CD4-positive, alpha-beta T cell treated with Interleukin-15 for 4 hours (primary cell): Measurements from ENCODE around the gene SLC39A11.

ENCODE experiments used
- DNase-seq: peaks from one replicate; pipeline ENCODE4 v3.0.0-alpha.2; 2020; ENCODE audit warnings: low spot score

Gene SLC39A11

DNA sequence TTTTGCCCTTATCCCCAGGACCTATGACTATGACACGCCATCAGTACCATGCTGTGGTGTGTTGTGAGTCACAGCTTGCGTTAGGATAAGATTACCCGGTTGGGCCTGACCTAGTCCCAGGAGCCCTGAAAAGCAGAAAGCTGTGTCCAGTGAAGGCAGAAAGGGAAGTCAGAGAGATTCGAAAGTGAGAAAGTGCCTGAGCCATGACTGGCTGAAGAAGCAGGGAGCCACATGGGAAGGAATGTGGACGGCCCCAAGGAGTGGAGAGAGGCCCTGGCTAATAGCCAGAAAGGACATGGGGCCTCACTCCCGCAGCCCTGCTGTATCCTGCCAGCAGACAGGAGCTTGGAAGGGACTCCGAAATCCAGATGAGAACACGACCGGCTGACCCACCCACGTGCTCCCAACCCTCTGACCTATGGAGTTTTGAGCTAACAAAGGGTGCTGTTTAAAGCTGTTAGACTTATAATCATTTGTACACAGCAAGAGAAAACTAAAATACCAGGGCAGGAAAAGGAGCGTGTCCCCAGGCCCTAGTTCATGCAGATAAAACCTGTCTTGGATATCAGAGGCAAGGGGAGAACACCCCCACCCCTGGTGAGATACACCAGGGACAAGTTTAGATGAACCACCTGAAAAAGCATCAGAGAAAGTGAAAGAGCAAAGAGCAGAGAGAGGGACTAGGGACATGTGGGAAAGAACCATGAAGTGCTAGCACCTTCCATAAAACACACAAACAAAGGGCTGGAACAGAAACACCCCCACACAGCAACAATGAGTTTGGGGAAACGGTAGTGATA lies 115.3 kb downstream of the SLC39A11 start:
- no peak for DNase-seq

DNA sequence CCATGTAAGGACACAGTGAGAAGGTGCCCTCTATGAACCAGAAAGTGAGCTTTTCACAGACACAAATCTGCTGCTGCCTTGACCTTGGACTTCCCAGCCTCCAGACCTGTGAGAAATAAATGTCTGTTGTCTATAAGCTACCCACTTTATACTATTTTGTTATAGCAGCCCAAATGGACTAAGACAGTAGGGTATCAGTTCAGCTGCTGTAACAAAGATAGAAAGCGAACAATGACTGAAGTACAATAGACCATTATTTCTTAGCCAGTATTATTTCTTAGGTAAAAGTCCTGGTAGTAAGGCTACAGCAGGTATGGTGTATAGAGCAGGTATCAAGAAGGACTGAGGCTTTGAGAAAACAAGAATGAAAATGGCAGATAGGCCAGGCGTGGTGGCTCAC lies 117.0 kb downstream of the SLC39A11 start:
- DNase-seq = no peak

DNA sequence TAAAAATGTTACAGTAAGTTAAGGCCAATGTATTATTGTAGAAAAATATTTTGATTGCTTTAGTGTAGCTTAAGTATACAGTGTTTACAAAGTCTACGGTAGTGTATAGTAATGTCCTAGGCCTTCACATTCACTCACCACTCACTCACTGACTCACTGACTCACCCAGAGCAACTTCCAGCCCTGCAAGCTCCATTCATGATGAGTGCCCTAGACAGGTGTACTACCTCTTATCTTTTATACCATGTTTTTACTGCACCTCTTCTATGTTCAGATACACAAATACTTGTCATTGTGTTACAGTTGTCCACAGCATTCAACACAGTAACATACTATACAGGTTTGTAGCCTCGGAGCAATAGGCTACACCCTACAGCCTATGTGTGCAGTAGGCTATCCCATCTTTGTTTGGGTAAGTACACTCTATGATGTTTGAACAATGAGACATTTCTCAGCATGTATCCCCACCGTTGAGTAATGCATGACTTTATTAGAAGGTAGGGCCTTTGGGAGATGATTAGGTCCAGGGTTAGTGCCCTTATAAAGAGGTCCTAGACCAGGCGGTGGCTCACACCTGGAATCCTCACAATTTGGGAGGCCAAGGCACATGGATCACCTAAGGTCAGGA lies 117.8 kb downstream of the SLC39A11 start:
- no peak for DNase-seq

GRCh38 chr17:72972263-72972951 lies 120.1 kb downstream of the SLC39A11 start:
- DNase-seq = no peak

DNA sequence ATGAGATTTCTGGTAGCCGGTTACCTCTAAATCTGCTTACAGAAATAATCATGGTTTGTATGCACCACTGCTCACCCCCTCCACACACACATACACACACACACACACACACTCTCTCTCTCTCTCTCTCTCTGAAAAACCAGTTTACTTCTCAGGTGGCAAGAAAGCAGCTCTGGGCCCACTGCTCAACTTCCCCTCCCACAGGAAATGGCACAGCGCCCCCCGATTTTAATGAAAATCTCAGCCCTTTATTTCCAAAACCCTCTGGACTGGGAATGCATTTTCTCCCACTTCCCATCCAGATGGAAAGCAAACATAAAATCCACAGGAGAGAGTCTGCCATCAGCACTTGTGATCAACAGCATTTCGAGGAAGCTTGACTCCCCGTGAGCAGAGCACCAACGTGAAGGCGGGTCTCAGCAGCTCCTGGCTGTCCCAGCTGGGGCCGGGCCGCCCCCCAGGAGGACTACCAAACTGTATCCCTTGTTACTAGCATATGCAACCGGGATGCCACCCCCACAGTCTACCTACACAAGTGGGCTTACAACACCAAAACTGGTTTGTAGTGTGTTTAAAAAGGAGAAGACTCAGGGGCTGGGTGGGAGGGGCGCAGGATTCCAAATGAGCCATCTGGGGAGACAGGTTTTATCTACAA lies 121.1 kb downstream of the SLC39A11 start:
- no peak for DNase-seq

DNA sequence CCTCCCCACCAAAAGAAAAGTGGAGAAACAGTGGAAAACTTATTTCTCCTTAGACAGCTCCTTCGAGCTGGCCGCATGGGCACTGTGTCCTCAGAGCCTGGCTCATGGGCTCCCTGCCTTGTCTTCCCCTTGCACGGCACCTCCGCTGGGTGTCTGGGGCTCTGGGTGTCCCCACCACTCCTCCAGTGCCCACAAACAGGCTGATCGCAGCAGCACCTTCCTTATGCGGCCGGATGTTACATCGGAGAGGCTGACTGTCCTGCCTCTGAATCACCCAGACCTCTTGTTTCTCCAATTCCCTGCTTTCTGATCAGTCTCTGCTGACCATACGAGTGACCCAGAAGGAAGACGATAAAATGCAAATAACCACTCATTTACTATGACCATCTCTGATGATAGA lies 121.7 kb downstream of the SLC39A11 start:
- no peak for DNase-seq

DNA sequence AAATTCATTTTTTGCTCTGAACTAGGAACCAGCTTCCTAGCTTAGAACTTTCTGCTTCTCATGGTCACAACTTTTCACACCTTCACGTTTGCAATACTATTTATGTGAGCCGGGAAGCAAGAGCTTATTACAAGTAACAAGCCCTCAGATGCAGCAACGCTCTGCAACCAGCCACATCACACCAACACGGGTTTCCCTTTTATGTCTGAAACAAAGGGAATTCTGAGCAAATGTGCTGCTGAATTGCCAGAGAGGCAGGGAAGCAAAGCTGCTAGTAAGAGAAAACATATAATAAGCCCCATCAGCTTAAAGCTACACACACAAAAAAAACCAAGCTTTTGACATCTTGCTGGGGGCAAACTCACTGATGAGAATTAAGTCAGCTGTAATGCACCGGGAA lies 122.2 kb downstream of the SLC39A11 start:
- DNase-seq = no peak

- DNase-seq = no peak
These were observed 123.1 kb downstream of the SLC39A11 start for GRCh38 chr17:72969293-72969906.

GRCh38 chr17:72968798-72969197 lies 123.7 kb downstream of the SLC39A11 start:
- no peak for DNase-seq

GRCh38 chr17:72967977-72968585 lies 124.4 kb downstream of the SLC39A11 start:
- DNase-seq = no peak

DNA sequence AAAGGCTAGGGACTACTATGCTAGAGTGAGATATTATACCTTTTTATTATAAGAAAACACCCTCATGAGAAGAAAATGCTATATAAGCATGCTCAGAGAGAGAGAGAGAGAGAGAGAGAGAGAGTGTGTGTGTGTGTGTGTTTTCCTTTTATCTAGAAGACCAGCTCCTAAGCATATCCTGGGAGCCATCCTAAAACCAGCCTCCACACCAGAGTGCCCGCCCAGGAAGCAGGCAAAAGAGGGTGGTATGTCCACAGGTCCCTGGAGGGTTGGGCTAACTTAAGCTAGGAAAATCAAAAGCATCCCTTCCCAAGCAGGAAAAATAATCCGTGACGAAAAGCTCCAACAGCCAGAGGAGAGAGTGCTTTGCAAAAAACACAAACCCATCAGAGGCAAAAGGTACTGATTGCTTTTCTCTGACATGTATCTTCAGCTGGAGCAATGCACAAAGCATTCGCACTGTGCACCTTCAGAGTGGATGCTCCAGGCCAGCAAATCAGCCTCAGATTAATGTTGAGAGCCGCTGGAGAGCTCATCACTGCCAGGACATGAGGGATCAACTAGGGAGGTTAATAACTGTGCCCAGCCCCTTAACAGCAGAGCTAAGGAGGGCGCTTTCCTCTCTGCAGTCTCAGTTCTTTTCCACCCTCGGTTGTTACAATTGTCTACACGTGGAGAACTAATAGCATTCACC lies 125.1 kb downstream of the SLC39A11 start:
- no peak for DNase-seq

DNA sequence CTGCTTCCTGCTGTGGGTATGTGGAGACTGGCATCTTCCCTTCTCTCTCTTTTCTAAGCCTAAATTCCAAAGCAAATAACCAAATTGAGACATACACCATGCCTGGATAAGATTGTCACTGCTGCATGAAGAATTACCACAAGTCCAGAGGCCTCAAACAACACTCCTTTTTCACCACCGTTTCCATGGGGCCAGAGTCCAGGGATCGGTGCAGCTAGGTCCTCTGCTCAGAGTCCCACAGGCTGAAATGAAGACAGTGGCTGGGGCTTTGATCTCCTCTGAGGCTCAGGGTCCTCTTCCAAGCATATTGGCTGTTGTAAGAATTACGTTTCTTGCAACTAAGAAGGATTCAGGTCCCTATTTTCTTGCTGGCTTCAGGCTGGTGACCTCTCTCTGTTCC lies 130.4 kb downstream of the SLC39A11 start:
- DNase-seq = no peak

DNA sequence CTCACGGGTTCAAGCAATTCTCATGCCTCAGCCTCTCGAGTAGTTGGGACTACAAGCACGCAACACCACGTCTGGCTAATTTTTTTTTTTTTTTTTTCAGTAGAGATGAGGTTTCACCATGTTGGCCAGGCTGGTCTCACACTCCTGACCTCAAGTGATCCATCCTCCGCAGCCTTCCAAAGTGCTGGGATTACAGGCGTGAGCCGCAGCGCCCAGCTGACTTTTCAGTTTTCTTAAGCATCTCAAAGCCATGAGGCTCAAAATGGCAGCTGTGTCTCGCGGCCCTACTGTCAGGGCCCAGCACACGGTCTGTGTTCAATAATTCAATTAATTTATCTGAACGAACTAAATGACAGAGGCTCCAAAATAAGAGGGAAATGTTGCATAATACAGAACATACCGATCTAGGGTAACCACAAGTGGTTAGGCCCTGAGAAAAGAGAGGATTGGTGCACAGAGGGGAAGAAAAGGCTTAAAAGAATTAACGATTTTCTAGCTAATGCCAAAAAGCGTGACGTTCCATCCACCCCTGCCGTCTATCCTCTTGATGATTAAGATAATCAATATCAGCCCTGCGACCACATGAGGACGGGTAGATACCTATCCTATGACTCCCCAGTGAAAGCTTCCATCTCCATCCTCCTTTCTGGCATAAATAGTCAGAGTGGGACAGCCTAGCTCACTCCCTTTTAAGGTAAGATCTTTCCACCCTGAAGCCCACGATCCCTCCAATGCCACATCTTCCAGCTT lies 136.9 kb downstream of the SLC39A11 start:
- DNase-seq = no peak

DNA sequence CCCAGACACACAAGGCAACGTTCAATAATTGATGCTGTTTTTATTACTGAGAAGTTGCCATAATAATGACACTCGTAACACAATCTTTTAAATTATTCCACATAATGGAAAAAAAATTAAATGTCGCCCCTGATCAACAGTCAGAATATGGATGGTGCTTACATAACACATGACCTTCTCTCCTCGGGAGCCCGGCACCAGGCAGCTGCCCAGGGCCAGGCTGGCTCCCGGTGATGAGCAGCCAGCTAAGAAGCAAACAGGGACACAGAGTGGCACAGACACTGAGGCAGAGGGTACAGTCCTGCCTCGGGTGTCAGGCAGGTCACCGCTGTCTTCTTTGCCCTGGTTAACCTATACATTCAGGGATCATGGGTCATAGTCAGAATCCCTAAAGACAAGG lies 137.9 kb downstream of the SLC39A11 start:
- no peak for DNase-seq

GRCh38 chr17:72953621-72954020 lies 138.9 kb downstream of the SLC39A11 start:
- no peak for DNase-seq

DNA sequence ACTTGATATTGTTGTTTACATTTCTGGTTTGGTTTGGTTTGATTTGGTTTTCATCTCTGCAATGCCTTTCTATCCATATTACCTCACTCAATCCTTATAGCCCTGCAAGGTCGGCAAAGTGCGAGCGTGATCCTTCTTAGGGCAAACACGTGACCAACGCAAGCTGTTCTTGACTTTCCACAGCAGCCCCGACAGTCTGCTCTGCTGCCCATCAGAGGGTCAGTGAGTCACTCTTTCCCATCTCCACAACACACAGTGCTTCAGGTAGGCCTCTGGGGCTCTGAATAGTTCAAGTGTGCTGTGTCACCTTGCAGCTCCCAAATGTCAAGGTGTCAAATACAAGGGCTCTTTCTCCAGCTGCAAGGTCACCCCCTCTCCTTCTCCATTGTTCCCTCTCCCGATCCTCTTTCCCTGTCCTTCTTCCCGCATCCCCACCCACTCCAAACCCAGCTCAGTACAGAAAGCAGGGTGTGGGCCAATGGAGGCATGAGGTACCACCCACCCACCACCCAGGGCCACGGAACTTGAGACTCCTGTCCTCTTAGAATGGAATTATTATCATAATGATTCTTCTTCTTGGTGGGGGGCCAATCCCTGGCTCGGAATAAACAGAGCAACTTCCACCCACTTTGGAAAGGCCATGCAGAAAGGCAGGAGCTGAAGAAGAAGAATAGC lies 139.7 kb downstream of the SLC39A11 start:
- no peak for DNase-seq

DNA sequence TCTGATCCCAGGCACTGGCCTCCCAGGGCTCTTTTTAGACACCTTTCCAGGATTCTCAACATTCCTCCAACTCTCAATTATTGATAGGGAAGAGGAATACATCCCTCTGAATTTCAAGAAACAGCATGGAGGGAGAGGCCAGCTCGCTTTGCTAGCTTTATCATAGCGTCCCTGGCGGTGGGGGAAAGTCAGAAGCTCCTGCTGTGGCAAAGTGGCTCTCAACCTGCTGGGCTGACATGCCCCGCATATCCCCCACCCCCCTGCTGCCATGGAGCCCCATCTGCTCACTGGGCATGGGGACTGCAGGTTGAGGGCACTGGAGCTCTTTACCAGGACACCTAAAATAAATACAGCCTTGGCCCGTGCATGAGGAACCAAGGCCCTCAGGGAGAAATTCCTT lies 140.3 kb downstream of the SLC39A11 start:
- DNase-seq = no peak

DNA sequence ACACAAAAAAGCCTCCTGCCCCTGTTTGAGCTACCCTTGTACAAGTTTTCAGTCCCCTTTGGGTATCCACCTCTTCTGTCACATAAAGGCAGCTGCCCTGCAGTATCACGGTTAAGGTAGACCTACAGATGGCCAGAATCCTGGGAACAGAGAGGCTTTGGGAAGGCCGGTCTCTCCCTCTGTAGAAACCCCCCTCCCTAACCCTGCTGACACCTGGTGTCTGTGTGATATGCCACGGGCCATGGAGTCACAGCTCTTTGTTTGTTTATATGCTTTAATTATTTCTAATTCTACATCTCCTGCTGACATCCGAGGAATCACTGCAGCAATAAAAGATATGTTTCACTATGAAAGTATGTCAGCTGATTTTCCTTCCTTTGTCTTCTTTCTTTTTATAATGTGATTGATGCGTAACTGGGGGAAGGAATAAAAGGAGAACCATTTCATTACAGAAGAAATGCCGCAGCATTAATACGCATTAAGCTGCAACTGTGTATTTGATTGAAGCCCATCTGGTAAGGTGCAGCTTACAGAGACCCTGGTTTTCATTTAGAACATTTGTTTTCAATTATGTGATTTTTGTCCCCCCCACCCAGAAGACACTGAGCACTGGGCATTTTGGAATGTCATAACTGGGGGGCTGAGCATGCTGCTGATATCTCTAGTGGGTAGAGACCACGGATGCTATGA lies 142.1 kb downstream of the SLC39A11 start:
- DNase-seq = no peak

- DNase-seq = no peak
These were observed 144.4 kb downstream of the SLC39A11 start for GRCh38 chr17:72948115-72948514.
